Measurements from ENCODE around the gene CRYGA.
"Not testable (repeated sequence)": the region's sequence is repeated elsewhere in the genome, so short reads cannot be mapped to it uniquely, and the experiment has no call there.

CRYGA gene

DNA sequence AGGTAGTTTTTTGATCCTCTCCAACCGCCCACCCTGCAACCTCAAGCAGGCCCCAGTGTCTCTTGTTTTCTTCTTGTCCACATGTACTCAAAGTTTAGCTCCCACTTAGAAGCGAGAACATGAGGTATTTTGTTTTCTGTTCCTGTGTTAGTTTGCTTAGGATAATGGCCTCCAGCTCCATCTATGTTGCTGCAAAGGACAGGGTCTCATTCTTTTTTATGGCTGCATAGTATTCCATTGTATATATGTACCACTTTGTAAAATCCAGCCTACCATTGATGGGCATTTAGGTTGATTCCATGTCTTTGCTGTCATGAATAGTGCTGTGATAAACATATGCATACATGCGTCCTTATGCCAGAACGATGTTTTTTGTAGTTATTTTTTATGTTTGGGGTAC is 36.3 kb downstream of the CRYGA start:
- no peak for DNase-seq (ENCODE audit: low read depth)

DNA sequence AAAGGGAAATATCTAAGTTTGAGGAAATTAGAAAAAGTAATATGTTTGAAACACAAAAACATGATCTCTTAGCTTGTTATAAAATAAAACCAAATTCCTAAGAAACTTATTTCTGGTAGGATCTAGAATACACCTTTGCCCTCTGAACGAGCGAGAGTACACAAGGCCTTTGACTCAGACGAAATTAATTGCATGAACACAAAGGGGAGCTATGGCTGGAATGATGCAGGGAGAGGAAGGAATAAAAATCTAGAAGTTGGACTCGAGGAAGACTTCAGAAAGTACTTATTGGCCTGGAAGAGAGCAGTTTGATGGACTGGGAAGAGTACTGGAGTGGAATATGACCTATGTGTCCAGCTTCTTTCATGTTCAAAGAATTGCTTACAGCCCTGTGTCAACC is 38.1 kb downstream of the CRYGA start:
- DNase-seq (ENCODE audit: low read depth): no peak

- not testable (repeated sequence) for DNase-seq (ENCODE audit: low read depth)
Measured at GRCh38 chr2:208124013-208124715, 39.2 kb downstream of the CRYGA start, which contains the start of gene CRYGD. CRYGD (minus strand) TSS chr2:208124524; CDS start chr2:208124473, 51 bp downstream.

GRCh38 chr2:208122248-208122647 is 41.1 kb downstream of the CRYGA start:
- DNase-seq (ENCODE audit: low read depth): no peak

GRCh38 chr2:208118918-208119317 is 44.5 kb downstream of the CRYGA start:
- no peak for DNase-seq (ENCODE audit: low read depth)

DNA sequence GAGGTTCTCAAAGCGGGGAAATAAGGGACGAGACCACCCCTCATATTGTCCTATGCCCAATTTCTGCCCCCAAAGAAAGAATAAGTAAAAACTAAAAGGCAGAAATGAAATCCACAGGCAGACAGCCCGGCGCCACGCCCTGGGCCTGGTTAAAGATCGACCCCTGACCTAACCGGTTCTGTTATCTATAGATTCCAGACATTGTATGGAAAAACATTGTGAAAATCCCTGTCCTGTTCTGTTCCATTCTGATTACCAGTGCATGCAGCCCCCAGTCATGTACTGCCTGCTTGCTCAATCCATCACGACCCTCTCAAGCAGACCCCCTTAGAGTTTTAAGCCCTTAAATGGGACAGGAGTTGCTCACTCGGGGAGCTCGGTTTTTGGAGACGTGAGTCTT is 46.0 kb downstream of the CRYGA start:
- DNase-seq (ENCODE audit: low read depth): not testable (repeated sequence)

- DNase-seq (ENCODE audit: low read depth): no peak
Measured at GRCh38 chr2:208112969-208113368, 50.4 kb downstream of the CRYGA start.

DNA sequence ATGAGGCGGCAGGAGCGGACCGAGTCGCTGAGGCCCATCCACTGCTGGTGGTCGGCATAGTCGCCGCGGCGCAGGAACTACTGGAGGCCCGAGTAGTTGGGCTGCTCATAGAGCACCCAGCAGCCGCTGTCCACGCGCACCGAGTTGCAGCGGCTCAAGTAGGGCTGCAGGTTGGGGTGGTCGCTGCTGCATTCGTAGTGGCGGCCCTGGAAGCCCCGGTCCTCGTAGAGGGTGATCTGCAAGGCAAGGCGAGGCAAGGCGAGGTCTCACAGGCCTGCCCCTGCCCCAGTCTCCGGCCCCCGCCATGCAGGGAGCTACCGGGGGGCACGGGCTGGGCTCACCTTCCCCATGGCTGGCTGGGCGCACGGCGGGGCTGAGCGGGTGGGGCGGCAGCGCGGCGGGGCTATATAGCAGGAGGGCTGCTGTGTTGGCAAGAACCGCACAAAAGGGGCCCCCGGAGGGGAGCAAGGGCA is 51.1 kb downstream of the CRYGA start:
- not testable (repeated sequence) for DNase-seq (ENCODE audit: low read depth)
